Measurements from ENCODE around the gene CAMSAP2.
A peak's percentile ranks its signal among the peaks of the same experiment; 100 is the strongest.

The CAMSAP2 gene

DNA sequence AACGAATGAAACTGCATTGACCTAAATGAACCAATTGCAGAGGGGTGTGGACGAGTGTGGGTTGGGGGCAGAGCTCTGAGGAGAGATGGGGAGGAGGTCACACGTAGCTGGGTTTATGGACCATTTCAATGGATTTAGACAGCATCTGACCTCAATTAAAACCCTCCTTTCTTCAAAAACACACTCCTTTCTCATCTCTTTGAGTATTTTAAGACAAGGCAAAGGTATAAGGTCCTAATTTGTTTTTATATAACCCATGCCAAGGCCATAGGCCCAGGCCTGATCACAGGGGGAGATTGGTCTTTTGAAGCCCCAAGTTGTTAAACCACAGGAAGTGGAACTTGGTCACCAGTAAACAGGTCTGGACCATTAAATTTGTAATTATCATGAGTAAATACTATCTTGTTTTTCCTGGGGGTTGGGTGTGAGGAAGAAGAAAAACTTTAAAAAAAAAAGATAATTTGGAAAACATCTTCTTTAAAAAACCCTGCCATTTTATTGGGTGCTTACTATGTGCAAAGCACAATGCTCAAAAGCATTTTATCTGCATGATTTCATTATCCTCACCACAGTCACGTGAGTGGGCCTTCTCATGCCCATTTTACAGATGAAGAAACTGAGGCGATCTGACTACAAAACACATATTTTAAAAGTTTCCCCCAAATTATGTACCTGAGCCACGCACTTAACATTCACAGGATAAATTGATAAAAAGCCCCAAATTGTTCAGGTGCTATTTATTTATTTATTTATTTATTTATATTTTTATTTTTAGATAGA lies 147.1 kb downstream of the CAMSAP2 start:
- H3K27ac ChIP-seq: no peak overlapping the region
- H3K27me3 ChIP-seq (ENCODE audit: insufficient read depth, low read depth): no peaks in the 10 kb centered on the region
- H3K36me3 ChIP-seq (ENCODE audit: insufficient read depth): no peaks in the 10 kb centered on the region
- H3K4me2 ChIP-seq: peak overlapping the region; percentile 55
- H3K4me3 ChIP-seq (IDR thresholded peaks at IDR 0.05; ENCODE audit: insufficient read depth, low read depth, low read length): no peak overlapping the region
- H3K4me1 ChIP-seq (ENCODE audit: low read depth, poor library complexity, severe bottlenecking): peaks cover 94% of the 10 kb centered on the region
- no peaks in the 10 kb centered on the region for H4K20me1 ChIP-seq (ENCODE audit: insufficient read depth)
- TF ChIP-seq CTCF (conservative IDR thresholded peaks at IDR 0.05; ENCODE audit: low read depth, low read length): no peak
- no peak overlapping the region for H2AFZ ChIP-seq (ENCODE audit: low read depth)
- no peak overlapping the region for H3K9ac ChIP-seq
- H3K79me2 ChIP-seq (ENCODE audit: insufficient read depth, low read depth): no peaks in the 10 kb centered on the region

- no peaks in the 10 kb centered on the region for H3K36me3 ChIP-seq (ENCODE audit: insufficient read depth)
- H3K4me3 ChIP-seq (IDR thresholded peaks at IDR 0.05; ENCODE audit: insufficient read depth, low read depth, low read length): no peak overlapping the region
- no peak for TF ChIP-seq CTCF (conservative IDR thresholded peaks at IDR 0.05; ENCODE audit: low read depth, low read length)
- no peak overlapping the region for H3K9ac ChIP-seq
- peaks cover 91% of the 10 kb centered on the region for H3K4me1 ChIP-seq (ENCODE audit: low read depth, poor library complexity, severe bottlenecking)
- no peaks in the 10 kb centered on the region for H4K20me1 ChIP-seq (ENCODE audit: insufficient read depth)
- peak overlapping the region; percentile 98; the same call in 1 of the 2 replicates for H3K4me2 ChIP-seq
- no peaks in the 10 kb centered on the region for H3K27me3 ChIP-seq (ENCODE audit: insufficient read depth, low read depth)
- peaks cover 3% of the 10 kb centered on the region; the same call in 1 of the 2 replicates for H3K79me2 ChIP-seq (ENCODE audit: insufficient read depth, low read depth)
- no peak overlapping the region for H2AFZ ChIP-seq (ENCODE audit: low read depth)
- 0 out of 2 replicates have a peak overlapping the region, but pooled peaks have one; percentile 8 for H3K27ac ChIP-seq
Observed at GRCh38 chr1:200886594-200886993, 147.9 kb downstream of the CAMSAP2 start.

GRCh38 chr1:200887036-200887435 lies 148.3 kb downstream of the CAMSAP2 start:
- no peak for TF ChIP-seq CTCF (conservative IDR thresholded peaks at IDR 0.05; ENCODE audit: low read depth, low read length)
- Histone ChIP-seq H3K27me3 (ENCODE audit: insufficient read depth, low read depth) (no peaks in the 10 kb centered on the region), H3K79me2 (ENCODE audit: insufficient read depth, low read depth) (peaks cover 7% of the 10 kb centered on the region), H2AFZ (ENCODE audit: low read depth) (no peak overlapping the region), H3K9ac (no peak overlapping the region), H3K27ac (0 out of 2 replicates have a peak overlapping the region, but pooled peaks have one; percentile 8), H3K4me1 (ENCODE audit: low read depth, poor library complexity, severe bottlenecking) (peaks cover 91% of the 10 kb centered on the region), H3K4me3 (IDR thresholded peaks at IDR 0.05; ENCODE audit: insufficient read depth, low read depth, low read length) (no peak overlapping the region), H4K20me1 (ENCODE audit: insufficient read depth) (no peaks in the 10 kb centered on the region), H3K4me2 (peak overlapping the region; percentile 98; the same call in 1 of the 2 replicates), H3K36me3 (ENCODE audit: insufficient read depth) (no peaks in the 10 kb centered on the region)

GRCh38 chr1:200887772-200888348 lies 149.2 kb downstream of the CAMSAP2 start:
- no peaks in the 10 kb centered on the region for H4K20me1 ChIP-seq (ENCODE audit: insufficient read depth)
- H3K36me3 ChIP-seq (ENCODE audit: insufficient read depth): no peaks in the 10 kb centered on the region
- H3K79me2 ChIP-seq (ENCODE audit: insufficient read depth, low read depth): peaks cover 16% of the 10 kb centered on the region
- peak overlapping the region; percentile 32 for H2AFZ ChIP-seq (ENCODE audit: low read depth)
- H3K4me3 ChIP-seq (IDR thresholded peaks at IDR 0.05; ENCODE audit: insufficient read depth, low read depth, low read length): no peak overlapping the region
- no peaks in the 10 kb centered on the region for H3K27me3 ChIP-seq (ENCODE audit: insufficient read depth, low read depth)
- H3K4me2 ChIP-seq: peak overlapping the region; percentile 98
- peaks cover 91% of the 10 kb centered on the region for H3K4me1 ChIP-seq (ENCODE audit: low read depth, poor library complexity, severe bottlenecking)
- H3K9ac ChIP-seq: peak overlapping the region; percentile 26; the same call in 1 of the 2 replicates
- H3K27ac ChIP-seq: peak overlapping the region; percentile 54
- TF ChIP-seq CTCF (conservative IDR thresholded peaks at IDR 0.05; ENCODE audit: low read depth, low read length): no peak
